Kidney tubule cell (primary cell): ENCODE data around the gene LIN54.
A peak's percentile ranks its signal among the peaks of the same experiment; 100 is the strongest.
"Not testable (repeated sequence)": the region's sequence is repeated elsewhere in the genome, so short reads cannot be mapped to it uniquely, and the experiment has no call there.

Source experiments
- DNase-seq: peaks from one replicate; pipeline ENCODE4 v3.0.0-alpha.2; 2018; ENCODE audit warnings: low spot score

The LIN54 gene

GRCh38 chr4:82947498-82947897, 63.1 kb downstream of the LIN54 start:
- DNase-seq = no peak

DNA sequence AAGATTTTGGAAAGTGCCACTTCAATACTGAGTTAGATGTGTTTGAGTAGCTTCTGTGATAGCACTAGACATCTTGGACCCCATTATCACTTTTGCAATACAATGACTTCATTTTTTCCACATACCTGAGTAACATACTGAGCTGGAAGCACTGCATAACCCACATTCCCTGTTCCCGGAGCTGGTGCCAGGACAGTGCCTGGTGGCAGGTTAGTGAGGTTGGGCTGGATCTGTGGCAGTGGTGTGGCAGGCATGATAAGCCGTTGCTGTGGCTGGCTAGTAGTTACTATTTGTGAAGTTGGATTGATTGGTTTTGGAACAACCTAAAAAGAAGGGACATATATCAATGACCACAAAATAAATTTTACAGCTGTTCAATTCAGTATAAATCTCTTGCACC, 71.2 kb downstream of the LIN54 start:
- DNase-seq = no peak

DNA sequence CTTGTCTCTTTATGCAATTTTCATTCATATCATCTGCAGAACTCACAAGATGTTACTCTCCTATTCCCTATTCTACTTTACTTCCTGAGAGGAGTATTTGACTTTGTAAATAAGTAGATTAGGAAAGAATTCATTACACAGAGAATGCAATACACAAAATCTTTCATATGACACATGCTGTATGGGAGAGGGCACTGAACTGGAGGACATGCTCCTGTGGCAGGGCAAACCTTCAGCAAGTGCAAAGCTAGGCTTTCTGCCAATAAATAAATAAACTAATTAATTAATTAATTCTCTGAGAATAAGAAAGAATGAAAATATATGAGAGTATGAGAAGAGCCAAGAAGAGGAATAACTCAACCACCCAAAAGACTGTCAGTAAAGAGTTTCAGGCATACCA, 76.2 kb downstream of the LIN54 start:
- no peak for DNase-seq

- no peak for DNase-seq
Measured at GRCh38 chr4:82930848-82931755, 79.5 kb downstream of the LIN54 start.

GRCh38 chr4:82921795-82922194, 88.8 kb downstream of the LIN54 start:
- DNase-seq = no peak

DNA sequence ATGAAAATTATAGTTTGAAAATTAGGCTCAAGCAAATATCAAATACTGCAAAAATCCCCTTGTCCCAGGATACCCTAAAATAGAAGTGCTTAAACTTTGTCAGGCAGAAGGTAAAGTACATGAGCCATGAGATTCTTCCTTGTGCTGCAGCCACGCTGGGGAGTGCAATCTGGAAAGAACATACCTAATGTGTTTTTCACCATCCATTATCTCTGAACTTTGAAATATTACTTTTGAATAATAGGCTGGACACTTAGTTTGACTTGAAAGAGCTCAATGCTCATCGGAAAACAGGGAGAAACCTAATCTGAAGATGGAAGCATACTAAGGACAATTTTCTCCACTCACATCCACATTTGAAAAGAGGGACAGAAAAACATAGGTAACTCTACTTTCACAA, 91.2 kb downstream of the LIN54 start:
- DNase-seq = no peak

- DNase-seq = no peak
Measured at GRCh38 chr4:82918091-82918490, 92.5 kb downstream of the LIN54 start.

DNA sequence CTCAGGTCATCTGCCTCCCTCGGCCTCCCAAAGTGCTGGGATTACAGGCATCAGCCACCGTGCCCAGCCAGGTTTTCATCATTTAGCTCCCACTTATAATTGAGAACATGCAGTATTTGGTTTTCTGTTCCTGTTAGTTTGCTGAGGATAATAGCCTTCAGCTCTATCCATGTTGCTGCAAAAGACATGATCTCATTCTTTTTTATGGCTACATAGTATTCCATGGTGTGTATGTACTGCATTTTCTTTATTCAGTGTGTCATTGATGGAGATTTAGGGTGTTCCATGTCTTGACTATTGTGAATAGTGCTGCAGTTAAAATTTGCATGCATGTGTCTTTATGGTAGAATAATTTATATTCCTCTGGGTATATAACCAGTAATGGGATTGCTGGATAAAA, 96.7 kb downstream of the LIN54 start:
- not testable (repeated sequence) for DNase-seq

DNA sequence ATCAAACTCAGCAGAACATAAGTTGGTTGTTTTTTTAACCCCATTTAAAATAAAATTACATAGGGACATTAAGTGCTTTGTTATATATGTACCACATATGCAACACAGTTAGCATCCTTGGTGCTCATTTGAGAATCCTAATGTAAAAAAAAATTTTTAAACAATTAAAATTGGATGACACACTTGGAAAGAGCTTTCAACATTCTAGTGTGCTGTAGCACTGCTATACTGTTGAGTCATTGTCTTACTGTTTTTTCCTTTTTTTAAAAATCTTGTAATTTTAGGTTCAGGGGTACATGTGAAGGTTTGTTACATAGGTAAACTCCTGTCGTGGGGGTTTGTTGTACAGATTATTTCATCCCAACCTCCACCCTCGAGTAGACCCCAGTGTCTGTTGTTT, 97.3 kb downstream of the LIN54 start:
- DNase-seq = no peak

- DNase-seq = no peak
Measured at GRCh38 chr4:82909326-82909725, 101.3 kb downstream of the LIN54 start.

DNA sequence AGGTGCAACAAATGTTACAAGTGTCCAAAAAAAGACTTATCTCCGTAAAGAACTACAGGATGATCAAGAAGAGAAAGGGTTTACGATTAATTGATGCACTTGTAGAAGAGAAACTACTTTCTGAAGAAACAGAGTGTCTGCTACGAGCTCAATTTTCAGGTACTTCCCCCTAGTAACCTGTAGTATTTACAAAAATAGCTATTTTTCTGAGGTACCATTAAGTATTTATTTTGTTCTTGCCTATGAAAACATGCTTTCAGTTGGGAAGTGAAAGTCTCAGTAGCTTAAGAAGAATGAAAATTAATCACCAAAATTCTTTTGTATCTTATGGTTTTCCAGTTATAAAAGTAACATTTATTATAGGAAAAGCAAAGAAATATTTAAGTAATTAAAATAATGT, 104.2 kb downstream of the LIN54 start:
- DNase-seq = no peak

DNA sequence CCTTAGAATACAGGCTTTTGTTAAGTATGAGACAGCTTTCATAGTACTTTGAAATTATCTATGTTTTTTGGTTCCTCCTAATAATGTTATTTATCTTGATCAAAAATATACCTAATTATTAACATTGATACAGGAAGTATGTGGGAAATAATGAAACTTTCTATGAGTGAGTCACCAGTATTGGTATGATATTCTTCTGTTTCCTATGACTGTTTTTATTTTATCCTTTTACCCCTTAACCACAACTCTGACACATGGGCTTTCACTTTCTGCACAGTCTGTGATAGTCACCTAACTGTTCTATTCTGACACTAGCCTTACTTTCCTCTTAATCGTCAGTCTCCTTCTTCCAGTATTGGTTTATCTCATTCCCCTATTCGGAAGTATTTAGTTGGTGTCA, 105.4 kb downstream of the LIN54 start:
- peak; percentile 81 for DNase-seq

GRCh38 chr4:82903737-82904136, 106.9 kb downstream of the LIN54 start:
- DNase-seq = peak; percentile 25

GRCh38 chr4:82901183-82901718, 109.4 kb downstream of the LIN54 start:
- DNase-seq = no peak

GRCh38 chr4:82900411-82901182, 110.0 kb downstream of the LIN54 start, which contains the start of gene THAP9:
Gene THAP9, plus strand, starts transcription at chr4:82900735. Its CDS starts 68 bp downstream, at chr4:82900803.
- peak; percentile 100 for DNase-seq

- no peak for DNase-seq
Measured at GRCh38 chr4:82900066-82900410, 110.6 kb downstream of the LIN54 start.

DNA sequence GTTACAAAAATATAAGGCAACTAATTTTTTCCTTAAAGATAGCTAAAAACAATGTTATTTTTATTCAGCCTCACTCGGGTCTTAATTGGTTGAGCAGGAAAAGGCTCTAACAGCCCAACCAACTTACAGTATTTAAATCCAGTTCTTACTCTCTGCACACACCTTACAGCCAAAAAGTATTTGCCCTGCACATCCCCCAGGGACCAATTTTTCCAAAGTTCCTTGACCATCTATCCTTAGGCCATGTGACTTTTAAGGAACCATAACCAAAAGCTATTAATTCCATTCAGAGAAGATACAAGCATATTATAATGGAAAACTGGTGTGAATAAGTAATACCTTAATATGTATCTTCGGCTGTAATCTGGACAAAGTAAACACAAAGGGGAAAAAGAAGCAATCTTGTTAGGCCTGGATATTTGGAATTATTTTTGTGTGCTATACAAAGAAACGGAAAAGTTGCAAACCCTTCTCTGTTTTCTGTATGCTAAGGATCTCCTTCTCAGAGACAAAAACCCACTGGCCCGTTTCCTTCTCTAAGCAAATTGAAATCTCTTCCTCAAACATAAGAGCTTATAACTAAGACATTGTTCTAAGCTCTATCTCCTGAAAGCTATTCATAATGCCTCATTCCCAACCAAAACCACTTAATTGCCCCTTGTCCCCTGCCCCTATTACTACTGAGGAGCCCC, 111.1 kb downstream of the LIN54 start:
- peak; percentile 29 for DNase-seq

DNA sequence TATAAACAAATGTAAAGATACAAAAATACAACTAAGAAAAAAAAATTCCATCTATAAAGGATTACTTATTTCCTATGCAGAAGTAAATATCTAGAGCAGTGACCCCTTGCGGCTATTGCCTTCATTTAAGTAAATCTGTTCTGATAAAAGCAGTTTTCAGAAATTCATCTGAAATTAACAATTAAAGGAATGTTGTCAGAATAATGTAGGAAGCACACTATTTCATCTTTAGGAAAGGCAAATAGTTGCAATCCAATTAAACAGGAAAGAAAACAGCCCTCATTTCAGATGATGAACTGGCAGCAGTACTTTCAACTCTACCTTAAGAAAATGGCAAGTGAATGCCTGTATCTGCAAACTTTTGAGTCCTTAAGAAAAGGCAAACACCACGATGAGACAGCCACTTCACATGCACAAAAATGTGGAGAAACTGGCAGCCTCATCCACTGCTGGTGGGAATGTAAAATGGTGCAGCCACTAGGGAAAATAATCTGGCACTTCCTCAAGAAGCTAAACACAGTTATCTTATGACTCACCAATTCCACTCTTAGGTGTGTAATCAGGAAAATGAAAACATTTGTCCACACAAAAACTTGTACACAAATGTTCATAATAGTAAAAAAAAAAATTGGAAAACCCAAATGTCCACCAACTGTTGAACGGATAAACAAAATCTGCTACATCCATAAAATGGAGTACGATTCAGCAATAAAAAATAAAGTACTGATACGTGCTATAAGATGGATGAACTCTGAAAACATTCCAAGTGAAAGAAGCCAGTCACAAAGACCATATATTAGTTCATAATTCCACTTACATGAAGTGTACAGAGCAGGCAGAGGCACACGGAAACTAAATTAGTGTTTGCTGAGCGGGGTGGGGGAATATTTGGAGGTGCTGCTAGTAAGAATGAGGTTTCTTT, 112.0 kb downstream of the LIN54 start:
- peak; percentile 76 for DNase-seq

- no peak for DNase-seq
Measured at GRCh38 chr4:82896755-82897154, 113.9 kb downstream of the LIN54 start.

DNA sequence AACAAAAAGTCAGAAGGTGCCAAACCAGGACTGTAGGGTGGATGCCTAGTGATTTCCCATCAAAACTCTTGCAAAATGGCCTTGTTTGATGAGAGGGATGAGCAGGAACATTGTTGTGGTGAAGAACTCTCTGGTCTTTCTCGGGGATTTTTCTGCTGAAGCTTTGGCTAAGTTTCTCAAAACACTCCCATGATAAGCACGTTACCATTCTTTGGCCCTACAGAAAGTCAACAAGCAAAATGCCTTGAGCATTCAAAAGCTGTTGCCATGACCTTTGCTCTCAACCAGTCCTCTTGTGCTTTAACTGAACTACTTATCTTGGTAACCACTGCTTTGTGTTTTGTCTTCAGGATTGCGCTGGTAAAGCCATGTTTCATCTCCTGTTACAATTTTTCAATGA, 116.7 kb downstream of the LIN54 start:
- no peak for DNase-seq

DNA sequence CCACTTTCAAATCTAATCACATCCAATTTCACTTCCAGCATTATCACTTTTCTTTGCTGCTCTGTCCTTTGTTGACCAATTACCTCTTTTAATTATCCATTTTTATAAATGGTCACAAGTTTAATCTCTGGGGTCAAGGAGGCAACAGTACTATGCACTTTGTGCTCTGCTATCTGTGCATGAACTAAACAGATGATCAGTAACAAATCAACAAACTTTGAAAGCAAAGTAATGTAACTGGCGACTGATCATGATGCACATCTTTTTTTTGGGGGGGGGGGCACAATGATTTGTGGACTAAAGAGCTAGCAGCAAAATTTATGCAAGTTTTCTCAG, 118.2 kb downstream of the LIN54 start:
- DNase-seq = no peak
